Right kidney (tissue), 1 donor: ENCODE data around the gene HTD2.
"Not testable (repeated sequence)": the region's sequence is repeated elsewhere in the genome, so short reads cannot be mapped to it uniquely, and the experiment has no call there.

ENCODE experiments used
- DNase-seq: peaks from one replicate; pipeline ENCODE4 v3.0.0-alpha.2; 2016

Gene HTD2

GRCh38 chr3:58332575-58333188 lies 26.4 kb downstream of the HTD2 start, which contains the start of gene PXK:
TSS of gene PXK (plus strand) at chr3:58332892. CDS start at chr3:58332989, 97 bp downstream.
- DNase-seq, result peak; percentile 87

GRCh38 chr3:58333206-58334012 lies 27.1 kb downstream of the HTD2 start:
- DNase-seq, result peak; percentile 65

- no peak for DNase-seq
Measured at GRCh38 chr3:58334013-58334321, 27.6 kb downstream of the HTD2 start.

DNA sequence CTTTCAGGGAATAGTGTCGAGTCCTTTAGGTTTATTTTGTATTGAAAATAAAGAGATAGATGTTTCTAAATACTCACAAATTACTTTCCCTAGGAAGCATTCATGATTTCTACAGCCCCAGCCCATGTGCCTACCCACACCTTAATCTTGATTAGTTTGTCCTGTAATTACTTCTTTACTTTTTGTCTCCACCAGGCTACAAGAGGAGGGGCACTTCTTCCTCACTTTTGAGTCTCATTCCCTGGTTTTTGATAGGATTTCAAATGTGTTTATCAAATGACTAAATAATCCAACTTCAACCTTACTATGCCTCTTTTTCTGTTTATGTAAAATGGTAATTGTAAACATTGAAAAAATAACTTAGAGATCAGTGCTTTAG lies 28.2 kb downstream of the HTD2 start:
- DNase-seq, result no peak

DNA sequence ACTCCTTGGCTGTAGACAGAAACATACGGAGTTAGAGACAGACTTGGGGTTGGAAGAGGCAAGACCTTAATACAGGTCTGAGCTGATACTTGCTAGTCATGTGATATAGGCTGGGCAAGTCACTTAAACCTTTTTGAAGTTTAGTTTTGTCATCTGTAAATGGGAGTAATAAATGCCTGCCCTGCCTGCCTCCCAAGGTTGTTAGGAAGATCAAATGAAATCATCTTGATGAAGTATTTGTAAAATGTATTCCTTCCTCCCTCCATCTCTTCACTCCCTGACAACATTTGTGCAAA lies 29.3 kb downstream of the HTD2 start:
- DNase-seq, result no peak

DNA sequence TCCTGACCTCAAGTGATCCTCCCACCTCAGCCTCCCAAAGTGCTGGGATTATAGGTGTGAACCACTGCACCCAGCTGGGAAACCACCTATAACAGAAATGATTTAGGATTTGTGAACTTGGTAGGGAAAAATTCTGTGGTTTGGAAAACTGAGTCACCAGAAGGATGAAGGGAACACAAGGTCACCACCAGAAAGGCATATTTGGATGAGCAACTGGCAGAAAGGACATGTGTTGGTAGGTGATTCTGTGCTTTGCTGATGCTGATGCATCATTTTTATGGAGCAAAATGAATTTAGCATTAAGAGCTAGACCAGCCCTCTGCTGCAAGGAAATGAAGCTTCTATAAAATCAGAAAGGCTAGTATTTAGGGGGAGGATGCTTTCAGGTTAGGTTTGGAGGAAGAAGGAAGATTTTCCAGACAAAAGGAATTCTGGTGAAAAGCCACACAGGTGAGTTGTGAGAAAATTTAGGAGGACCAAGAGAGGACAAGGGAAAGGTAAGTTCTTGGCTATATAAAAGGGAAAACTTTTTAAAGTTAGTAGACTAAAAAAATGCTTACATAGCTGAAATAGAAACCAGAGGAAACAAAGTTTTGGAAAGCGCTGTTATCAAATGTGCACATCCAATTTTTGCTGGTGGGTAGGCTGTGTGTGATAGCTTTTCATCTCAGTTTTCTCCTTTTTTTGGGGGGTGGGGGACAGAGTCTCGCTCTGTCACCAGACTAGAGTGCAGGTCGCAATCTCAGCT lies 30.0 kb downstream of the HTD2 start:
- DNase-seq, result no peak

DNA sequence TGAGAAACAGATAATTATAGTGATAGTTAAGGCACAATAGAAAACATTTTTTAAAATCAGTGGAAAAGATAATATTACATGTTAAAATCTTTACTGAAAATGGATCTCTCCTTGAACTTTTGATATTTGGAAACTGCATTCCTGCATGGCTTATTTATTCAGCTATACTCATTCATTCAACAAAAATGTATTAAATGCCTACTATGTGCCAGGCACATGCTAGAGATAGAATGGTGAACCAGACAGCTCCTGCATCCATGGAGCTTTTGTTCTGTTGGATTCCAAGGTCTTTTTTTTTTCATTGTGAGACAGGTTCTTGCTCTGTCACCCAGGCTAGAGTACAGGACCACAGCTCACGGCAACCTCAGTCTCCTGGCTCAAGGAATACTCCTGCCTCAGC lies 30.9 kb downstream of the HTD2 start:
- DNase-seq, result no peak

DNA sequence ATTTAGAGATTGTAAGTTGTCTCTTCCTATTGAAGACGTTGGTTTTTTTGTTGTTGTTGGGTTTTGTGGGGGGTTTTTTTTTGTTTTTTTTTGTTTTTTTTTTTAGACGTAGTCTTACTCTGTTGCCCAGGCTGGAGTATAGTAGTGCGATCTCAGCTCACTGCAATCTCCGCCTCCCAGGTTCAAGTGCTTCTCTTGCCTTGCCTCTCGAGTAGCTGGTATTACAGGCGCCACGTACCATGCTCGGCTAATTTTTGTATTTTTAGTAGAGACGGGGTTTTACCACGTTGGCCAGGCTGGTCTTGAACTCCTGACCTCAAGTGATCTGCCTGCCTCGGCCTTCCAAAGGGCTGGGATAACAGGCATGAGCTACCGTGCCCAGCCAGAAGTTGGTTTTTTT lies 32.8 kb downstream of the HTD2 start:
- DNase-seq, result not testable (repeated sequence)

GRCh38 chr3:58340594-58341244 lies 34.4 kb downstream of the HTD2 start:
- no peak for DNase-seq

DNA sequence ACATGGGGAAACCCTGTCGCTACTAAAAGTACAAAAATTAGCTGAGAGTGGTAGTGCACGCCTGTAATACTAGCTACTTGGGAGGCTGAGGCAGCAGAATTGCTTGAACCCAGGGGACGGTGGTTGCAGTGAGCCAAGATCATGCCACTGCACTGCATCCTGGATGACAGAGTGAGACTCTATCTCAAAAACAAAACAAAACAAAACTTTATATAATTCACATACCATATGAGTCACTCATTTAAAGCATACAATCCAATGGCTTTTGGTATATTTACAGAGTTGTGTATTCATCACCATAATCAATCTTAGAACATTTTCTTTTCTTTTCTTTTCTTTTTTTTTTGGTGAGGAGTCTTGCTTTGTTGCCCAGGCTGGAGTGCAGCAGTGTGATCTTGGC lies 35.1 kb downstream of the HTD2 start:
- no peak for DNase-seq

- DNase-seq, result no peak
Measured at GRCh38 chr3:58342676-58343075, 36.4 kb downstream of the HTD2 start.

DNA sequence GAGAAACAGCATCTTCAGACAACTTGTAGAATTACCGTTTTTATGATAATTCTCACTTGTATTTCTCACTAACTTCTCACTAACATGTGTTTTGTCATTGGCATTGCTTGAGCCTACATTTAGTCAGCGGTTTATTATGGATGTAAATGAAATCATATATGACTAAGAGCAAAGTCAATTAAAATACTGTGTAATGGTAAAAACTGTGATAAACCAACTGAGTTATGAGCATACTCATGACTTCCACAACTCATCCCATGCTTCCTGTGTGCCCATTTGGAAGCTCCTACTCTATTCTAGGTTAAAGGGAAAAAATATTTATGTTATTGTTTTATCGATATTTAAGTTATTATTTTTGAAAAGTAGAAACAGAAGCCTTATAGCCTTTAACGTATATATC lies 39.1 kb downstream of the HTD2 start:
- DNase-seq, result no peak

- DNase-seq, result no peak
Measured at GRCh38 chr3:58346368-58346767, 40.0 kb downstream of the HTD2 start.

GRCh38 chr3:58347984-58348383 lies 41.7 kb downstream of the HTD2 start:
- no peak for DNase-seq

DNA sequence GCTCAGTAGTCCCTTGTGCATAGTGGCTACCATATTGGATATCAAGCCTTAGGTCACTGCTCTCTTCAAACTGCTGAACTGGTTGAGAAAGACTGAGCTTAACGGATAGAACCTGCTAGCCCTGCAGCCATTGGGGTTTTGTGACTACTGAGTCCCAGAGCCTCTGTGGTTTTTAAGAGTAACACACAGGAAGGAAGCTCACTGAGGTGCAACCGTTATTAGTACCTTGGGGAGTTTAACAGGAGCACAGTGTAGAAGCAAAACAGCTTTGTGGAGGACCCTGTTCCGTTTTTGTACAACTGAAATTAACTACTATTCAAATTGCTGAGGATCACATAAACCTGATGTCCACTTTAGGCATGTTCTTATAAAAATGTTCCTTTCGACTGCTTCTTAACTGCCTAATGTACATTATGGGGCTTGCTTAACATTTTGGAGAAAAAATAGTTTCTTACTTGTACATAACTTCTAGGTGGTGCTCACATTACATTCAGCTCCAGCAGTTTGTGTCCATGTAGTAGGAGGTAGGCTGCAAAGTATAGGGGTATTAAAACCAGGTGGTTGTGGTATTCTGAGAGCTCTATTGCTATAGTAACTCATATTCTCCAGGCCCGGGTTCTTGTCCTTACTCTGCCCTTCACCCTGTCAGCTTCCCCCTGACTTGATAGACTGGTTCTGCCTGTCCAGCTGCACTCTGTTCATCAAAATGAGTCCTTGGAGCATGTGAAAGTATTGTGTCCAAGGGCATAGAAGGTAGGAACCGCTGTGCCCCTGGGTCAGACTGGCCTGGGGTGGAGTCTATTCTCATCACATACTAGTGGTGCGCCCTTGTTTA lies 43.7 kb downstream of the HTD2 start:
- DNase-seq, result no peak

DNA sequence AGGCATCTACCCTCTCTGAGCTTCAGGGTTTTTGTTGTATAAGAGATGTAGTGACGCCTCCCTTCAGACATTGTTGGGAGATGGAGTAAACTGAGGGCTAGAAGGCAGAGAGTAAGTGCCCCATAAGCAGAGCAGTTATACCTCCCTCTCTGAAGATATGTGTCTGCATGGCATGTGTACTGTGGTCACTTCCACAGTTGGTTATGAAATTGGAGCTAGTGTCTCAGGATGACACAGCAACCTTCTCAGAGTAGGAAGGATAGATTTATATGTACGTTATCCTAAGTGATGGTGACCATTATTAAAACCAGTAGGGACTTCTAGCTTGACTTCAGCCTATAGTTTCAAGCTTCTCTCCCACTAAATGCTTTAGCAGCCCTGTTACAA lies 44.3 kb downstream of the HTD2 start:
- no peak for DNase-seq

- DNase-seq, result no peak
Measured at GRCh38 chr3:58351920-58352319, 45.6 kb downstream of the HTD2 start.

DNA sequence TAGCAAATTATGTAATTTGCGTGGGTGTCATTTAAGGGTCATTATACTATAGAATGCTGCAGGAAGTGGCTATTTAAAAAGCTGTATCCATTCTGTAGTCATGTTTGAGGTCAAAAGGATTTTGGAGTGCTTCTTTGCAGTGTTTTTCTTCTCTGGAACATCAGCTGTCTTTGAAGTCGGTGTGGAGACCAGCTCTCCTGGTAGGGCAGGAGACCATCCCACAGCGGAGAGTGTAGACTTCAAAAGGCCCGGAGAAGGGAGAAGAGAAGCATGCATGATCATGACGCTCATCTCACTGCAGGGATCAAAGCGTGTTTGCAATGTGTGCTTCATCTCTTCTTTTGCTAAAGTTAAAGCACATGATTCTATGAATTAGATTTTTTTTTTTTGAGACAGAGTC lies 46.3 kb downstream of the HTD2 start:
- no peak for DNase-seq

DNA sequence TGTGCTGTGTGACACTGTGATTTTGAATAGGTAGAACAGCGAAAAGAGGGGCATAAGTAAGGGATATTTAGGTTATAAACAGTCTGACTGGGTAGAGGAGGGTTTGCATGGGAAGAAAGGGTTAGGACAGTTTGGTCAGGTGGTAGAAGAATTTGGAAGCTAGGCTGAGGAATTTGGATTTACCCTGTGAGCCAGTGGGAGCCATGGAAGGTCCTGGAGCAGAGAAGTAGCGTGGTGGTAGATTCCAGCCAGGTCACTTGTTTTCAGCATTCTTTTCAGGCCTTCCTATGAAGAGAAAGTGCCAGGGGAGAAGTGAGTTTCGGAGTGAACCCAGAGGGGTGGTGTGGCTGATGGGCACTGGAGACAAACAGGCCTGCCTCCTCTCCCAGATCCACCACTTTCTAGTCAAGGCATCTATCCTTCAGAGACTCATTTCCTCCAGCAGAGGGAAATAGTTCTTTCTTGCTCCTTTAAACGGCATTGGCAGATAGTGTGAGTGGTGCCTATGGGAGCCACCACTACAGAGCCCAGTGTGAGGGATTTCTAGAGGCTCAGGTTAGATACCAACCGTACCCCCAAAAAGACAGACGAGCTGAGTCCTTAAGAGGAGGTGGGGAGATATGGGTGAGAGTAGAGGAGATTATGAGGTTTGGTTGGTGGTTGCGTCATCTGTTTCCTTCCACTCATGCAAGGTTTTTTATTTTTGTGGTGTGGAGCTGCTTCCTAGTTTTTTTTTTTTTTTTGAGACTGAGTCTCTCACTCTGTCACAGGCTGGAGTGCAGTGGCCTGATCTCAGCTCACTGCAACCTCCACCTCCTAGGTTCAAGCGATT lies 47.6 kb downstream of the HTD2 start:
- no peak for DNase-seq

- DNase-seq, result no peak
Measured at GRCh38 chr3:58355179-58355578, 48.9 kb downstream of the HTD2 start.

DNA sequence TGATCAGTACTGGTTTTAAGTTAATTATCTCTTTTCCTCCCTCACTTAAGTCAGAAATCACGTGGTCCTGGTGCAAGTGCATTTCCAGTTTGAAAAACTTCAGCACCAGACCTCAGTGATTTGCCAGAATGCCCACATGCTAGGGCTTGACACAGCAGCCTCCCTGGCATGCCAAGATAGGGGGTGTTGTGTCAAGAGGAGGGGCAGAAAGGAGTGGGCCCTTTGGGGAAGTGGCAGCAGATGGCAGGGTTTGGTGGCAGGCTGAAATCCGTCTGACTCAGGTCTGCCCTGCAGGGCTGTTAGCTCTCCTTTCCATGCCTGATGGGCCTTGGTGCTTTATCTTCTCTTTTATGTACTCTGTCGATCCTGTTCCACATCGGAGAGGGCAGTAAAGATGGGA lies 49.7 kb downstream of the HTD2 start:
- no peak for DNase-seq

DNA sequence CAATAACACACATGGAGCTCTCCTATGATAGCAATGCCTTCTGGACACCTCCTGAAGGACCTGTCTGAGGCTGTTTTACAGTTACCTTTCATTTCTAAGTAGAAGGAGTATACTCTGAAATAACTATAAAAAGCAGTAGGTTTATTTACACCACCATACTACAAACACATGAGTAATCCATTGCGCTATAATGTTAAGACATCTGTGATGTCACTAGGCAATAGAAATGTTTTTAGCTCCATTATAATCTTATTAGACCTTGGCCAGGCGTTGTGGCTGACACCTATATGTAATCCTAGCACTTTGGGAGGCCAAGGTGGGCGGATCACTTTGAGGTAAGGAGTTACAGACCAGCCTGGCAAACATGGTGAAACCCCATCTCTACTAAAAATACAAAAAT lies 51.1 kb downstream of the HTD2 start:
- no peak for DNase-seq
